HepG2 (cell line): ENCODE data around the gene HIVEP2. TPM values are rescaled to one million over a fixed set of nuclear protein-coding genes. Genes with fewer than 3 reads are reported as not detected.

Experiments
- ATAD3A ChIP-seq: sonication (generic); formaldehyde crosslinking; IDR thresholded peaks from 2 replicates; pipeline ENCODE4 v1.4.0; 2020; ENCODE audit warnings: missing genetic modification reagents
- ATM ChIP-seq: fragments of 450-650 bp; IDR thresholded peaks from 2 replicates; pipeline ENCODE4 v1.7.1; 2017; ENCODE audit warnings: mild to moderate bottlenecking, borderline replicate concordance
- CBX2 ChIP-seq, 2 experiments: fragments of 200-600 bp in 1 of 2; sonication (generic); formaldehyde crosslinking in 1 of 2; IDR thresholded peaks; 2 replicates each; pipeline versions ENCODE4 v1.7.0 to v1.8.1; 2018 to 2022; ENCODE audit warnings: low read depth in 2 of 2, low read length in 1 of 2, mild to moderate bottlenecking in 1 of 2, missing genetic modification reagents in 1 of 2
- KDM6A ChIP-seq: IDR thresholded peaks from 2 replicates; pipeline ENCODE4 v1.6.1; 2016; ENCODE audit warnings: low read depth
- NFE2L2 ChIP-seq: fragments of 150-350 bp; IDR thresholded peaks from 2 replicates; pipeline ENCODE4 v1.6.1; 2014; ENCODE audit warnings: low read length
- SP5 ChIP-seq: IDR thresholded peaks from 2 replicates; pipeline ENCODE4 v1.6.1; 2016; ENCODE audit warnings: low read depth, borderline replicate concordance
- TARDBP ChIP-seq: sonication (generic); formaldehyde crosslinking; IDR thresholded peaks from 2 replicates; pipeline ENCODE4 v1.8.0; 2022; ENCODE audit warnings: mild to moderate bottlenecking, missing genetic modification reagents
- TBX3 ChIP-seq: fragments of 450-650 bp; IDR thresholded peaks from 2 replicates; pipeline ENCODE4 v1.6.1; 2017; ENCODE audit warnings: antibody characterized with exemption, mild to moderate bottlenecking, inconsistent platforms, borderline replicate concordance
- THAP8 ChIP-seq: sonication (generic); formaldehyde crosslinking; IDR thresholded peaks from 2 replicates; pipeline ENCODE4 v1.5.1; 2020; ENCODE audit warnings: missing genetic modification reagents, mild to moderate bottlenecking, borderline replicate concordance
- TSC22D2 ChIP-seq: sonication (generic); formaldehyde crosslinking; IDR thresholded peaks from 2 replicates; pipeline ENCODE4 v1.5.1; 2020; ENCODE audit warnings: missing genetic modification reagents, mild to moderate bottlenecking, borderline replicate concordance
- ZNF550 ChIP-seq: sonication (generic); formaldehyde crosslinking; IDR thresholded peaks from 2 replicates; pipeline ENCODE4 v1.4.0; 2020; ENCODE audit warnings: mild to moderate bottlenecking, missing genetic modification reagents, borderline replicate concordance
- ZNF674 ChIP-seq: sonication (generic); formaldehyde crosslinking; IDR thresholded peaks from 2 replicates; pipeline ENCODE4 v1.5.0; 2020; ENCODE audit warnings: low read depth, mild to moderate bottlenecking, missing genetic modification reagents
- ZNF841 ChIP-seq: sonication (generic); formaldehyde crosslinking; IDR thresholded peaks from 2 replicates; pipeline ENCODE4 v1.8.1; 2023; ENCODE audit warnings: missing genetic modification reagents, borderline replicate concordance
- polyA plus RNA-seq, 8 experiments: library from polyadenylated mRNA; depleted of rRNA in 3 of 8; stranded (reverse) in 7 of 8; unstranded in 1 of 8; fragments of >200 nt; fragmentation: Illumina TruSeq in 4 of 8; extraction: Trizol in 4 of 8; gene quantifications; 2 replicates each; pipeline versions ENCODE4 v1.2.1 to v1.2.3, GENCODE V29; 2011 to 2016; ENCODE audit warnings: low read depth in 4 of 8, missing spikeins in 1 of 8, mixed read lengths in 1 of 8; ENCODE audit not compliant: insufficient read depth in 1 of 8
- total RNA-seq, 5 experiments: library from RNA; depleted of rRNA; stranded (reverse); fragments of >200 nt; fragmentation: Illumina TruSeq; extraction: Trizol; gene quantifications; 2 replicates each; pipeline ENCODE4 v1.2.3, GENCODE V29; 2016; ENCODE audit warnings: low read depth in 1 of 5
- TF ChIP-seq, protein P1 (sequence below): sonication (generic); formaldehyde crosslinking; IDR thresholded peaks from 2 replicates; pipeline ENCODE4 v1.5.0; 2020; ENCODE audit warnings: missing genetic modification reagents
- TF ChIP-seq, protein P2 (sequence below): sonication (generic); formaldehyde crosslinking; IDR thresholded peaks from 2 replicates; pipeline ENCODE4 v1.9.0; 2022; ENCODE audit warnings: low read depth, missing genetic modification reagents
- TF ChIP-seq, protein P3 (sequence below), 2 experiments: sonication (generic) in 1 of 2; formaldehyde crosslinking in 1 of 2; IDR thresholded peaks; 2 replicates each; pipeline versions ENCODE4 v1.4.0 to v1.6.1; 2016 to 2020; ENCODE audit warnings: borderline replicate concordance in 1 of 2, low read depth in 1 of 2, mild to moderate bottlenecking in 1 of 2, missing genetic modification reagents in 1 of 2

Gene HIVEP2
- total and polyA plus RNA-seq, 2 of the 13 experiments (the other 11 are each of a cell fraction or from before 2014, with no cell fraction given): 3.4 to 12.9 TPM

GRCh38 chr6:142946181-142946923, 1.4 kb upstream of the HIVEP2 start (continued):
- TF ChIP-seq, protein P1, sequence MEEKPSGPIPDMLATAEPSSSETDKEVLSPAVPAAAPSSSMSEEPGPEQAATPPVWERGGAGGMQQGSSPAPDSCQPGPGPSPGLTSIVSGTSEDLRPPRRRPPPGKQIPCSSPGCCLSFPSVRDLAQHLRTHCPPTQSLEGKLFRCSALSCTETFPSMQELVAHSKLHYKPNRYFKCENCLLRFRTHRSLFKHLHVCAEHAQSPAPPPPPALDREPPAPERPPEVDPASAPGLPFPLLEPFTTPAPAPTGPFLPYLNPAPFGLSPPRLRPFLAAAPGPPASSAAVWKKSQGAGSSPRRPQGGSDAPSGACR (CRISPR knock-in tag): peak; percentile 61; the same call in 1 of the 2 replicates
- no peak; the same call in 1 of the 2 replicates for TF ChIP-seq CBX2 (IDR thresholded peaks at IDR 0.05; ENCODE audit: low read depth, low read length)
- TF ChIP-seq CBX2 (CRISPR knock-in tag; IDR thresholded peaks at IDR 0.05; ENCODE audit: low read depth): no peak
- TF ChIP-seq THAP8 (CRISPR knock-in tag): no peak
- TF ChIP-seq ATM: no peak
- TF ChIP-seq KDM6A (CRISPR knock-in tag): no peak
- TF ChIP-seq NFE2L2: no peak
- TF ChIP-seq, protein P2, sequence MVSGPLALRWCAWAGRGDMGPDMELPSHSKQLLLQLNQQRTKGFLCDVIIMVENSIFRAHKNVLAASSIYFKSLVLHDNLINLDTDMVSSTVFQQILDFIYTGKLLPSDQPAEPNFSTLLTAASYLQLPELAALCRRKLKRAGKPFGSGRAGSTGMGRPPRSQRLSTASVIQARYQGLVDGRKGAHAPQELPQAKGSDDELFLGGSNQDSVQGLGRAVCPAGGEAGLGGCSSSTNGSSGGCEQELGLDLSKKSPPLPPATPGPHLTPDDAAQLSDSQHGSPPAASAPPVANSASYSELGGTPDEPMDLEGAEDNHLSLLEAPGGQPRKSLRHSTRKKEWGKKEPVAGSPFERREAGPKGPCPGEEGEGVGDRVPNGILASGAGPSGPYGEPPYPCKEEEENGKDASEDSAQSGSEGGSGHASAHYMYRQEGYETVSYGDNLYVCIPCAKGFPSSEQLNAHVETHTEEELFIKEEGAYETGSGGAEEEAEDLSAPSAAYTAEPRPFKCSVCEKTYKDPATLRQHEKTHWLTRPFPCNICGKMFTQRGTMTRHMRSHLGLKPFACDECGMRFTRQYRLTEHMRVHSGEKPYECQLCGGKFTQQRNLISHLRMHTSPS (CRISPR knock-in tag): no peak; the same call in 1 of the 2 replicates
- no peak for TF ChIP-seq ZNF550 (CRISPR knock-in tag)
- no peak for TF ChIP-seq TARDBP (CRISPR knock-in tag)
- no peak for TF ChIP-seq SP5 (CRISPR knock-in tag)
- no peak for TF ChIP-seq TBX3
- TF ChIP-seq TSC22D2 (CRISPR knock-in tag): no peak
- TF ChIP-seq ATAD3A (CRISPR knock-in tag): no peak
- TF ChIP-seq, protein P3, sequence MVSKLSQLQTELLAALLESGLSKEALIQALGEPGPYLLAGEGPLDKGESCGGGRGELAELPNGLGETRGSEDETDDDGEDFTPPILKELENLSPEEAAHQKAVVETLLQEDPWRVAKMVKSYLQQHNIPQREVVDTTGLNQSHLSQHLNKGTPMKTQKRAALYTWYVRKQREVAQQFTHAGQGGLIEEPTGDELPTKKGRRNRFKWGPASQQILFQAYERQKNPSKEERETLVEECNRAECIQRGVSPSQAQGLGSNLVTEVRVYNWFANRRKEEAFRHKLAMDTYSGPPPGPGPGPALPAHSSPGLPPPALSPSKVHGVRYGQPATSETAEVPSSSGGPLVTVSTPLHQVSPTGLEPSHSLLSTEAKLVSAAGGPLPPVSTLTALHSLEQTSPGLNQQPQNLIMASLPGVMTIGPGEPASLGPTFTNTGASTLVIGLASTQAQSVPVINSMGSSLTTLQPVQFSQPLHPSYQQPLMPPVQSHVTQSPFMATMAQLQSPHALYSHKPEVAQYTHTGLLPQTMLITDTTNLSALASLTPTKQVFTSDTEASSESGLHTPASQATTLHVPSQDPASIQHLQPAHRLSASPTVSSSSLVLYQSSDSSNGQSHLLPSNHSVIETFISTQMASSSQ (IDR thresholded peaks at IDR 0.05; ENCODE audit: low read depth): no peak; the same call in 1 of the 2 replicates
- TF ChIP-seq, protein P3 (CRISPR knock-in tag; IDR thresholded peaks at IDR 0.05; ENCODE audit: borderline replicate concordance): no peak
- no peak for TF ChIP-seq ZNF841
- TF ChIP-seq ZNF674 (CRISPR knock-in tag): no peak
